ENCODE measurements around the gene RNU4-1. TPM values are rescaled to one million over a fixed set of nuclear protein-coding genes. Genes with fewer than 3 reads are reported as not detected.
"Not testable (repeated sequence)": the region's sequence is repeated elsewhere in the genome, so short reads cannot be mapped to it uniquely, and the experiment has no call there.

The RNU4-1 gene
- total RNA-seq, 2 experiments from 2014 or later, result 1,910 to 2,156 TPM

DNA sequence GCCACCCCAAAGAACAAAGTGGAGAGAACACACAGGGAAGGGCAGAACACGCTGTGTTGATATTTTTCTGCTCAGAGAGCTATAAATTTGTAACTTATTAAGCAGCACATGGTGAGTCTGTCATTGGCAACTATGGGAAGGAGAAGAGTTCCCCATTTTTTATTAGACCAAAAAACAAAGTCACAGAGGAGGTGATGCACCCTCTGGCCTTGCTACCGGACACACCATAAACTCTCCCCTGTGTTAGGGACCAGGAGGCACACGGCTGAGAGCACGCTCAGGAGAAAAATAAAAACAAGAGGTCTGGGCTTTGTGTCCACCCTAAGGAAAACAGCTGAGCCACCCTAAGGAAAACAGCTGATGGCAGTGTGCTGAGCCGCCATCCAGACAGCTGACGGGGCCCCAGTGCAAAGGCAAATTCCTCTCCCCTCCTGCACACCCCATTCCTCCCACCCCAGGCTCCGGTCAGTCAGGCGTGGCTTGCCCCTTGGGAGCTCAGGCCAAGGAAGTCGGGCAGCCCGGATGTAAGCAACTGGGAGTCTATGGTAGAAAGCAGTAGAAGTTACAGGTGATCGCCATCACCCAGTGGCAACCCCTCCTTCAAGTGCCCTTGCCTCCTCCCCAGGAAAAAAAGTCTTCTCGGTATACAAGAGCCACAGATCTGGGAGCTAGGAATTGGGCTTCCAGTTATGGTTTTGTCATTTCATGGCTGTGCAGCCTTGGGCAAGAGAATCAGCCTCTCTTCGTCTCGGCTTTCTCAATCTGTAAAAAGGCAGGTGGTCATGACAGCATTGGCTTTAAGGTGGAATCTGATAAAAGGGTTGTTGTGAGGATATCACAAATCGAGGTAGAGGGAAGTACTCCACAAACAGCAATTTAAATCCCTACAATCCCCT, 29.9 kb downstream of the RNU4-1 start:
- Mint-ChIP-seq H3K4me3 (peak overlapping the region; percentile 90), H3K4me1 (peaks cover 65% of the 10 kb centered on the region), H3K36me3 (ENCODE audit: low read depth) (peaks cover 64% of the 10 kb centered on the region), H3K27me3 (no peaks in the 10 kb centered on the region), H3K27ac (peak overlapping the region; percentile 81), H3K9me3 (no peaks in the 10 kb centered on the region)
- ChIA-PET POLR2A (interaction anchor here (0.6 to 13.0 kb wide), 12 partner anchors 14 to 248 kb away, joined by 3 to 338 read pairs (median 7); partner anchors contain the start of genes RAB35, RNU4-1, RNU4-2 and RPLP0), CTCF (interaction anchor here (0.5 to 15.9 kb wide), 9 partner anchors 9 to 511 kb away, joined by 3 to 561 read pairs (median 21); partner anchors contain the start of genes RNU4-1 and RPLP0)
- DNase-seq, result no peak

DNA sequence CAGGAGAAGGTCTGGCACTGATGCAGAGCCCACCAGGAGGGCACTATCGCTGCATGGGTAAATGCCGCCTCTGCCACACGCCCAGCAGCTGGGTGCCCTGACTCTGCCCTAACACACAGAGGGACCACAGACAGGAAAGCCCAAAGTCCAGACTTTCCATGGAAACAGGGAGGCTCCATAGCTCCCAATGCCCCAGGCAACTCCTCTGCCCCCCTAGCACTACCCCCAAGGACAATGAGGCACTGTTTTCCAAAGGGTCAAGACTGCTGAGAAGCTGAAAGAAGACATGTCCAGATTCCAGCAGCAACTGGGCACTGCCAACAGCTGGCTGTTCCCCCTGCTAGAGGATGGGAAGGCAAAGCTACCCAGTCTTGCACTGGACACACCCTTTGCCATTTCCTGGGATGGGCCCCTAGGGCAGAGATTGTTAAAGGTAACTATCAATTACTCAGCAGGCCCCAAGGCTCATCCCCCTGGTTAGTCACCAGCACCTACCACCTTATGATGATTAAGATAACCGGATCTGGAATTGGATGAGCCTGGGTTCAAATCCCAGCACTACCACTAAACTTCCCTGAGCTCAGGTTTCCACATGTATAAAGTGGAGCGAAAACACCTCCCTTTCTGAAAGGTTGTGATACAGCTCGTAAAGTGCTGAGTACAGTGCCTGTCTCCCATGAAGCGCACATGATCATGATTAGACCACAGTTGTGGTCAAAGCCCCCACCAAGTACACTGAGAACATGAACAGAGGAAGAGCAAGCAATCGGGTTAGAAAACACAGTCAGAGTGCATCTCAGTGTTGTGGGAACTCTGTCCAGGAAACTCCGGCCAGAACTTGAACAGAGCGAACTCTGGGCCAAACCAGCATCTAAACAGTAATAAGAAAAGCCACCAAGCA, 30.8 kb downstream of the RNU4-1 start:
- Mint-ChIP-seq H3K4me1 (peaks cover 74% of the 10 kb centered on the region), H3K27ac (peak overlapping the region; percentile 81), H3K36me3 (ENCODE audit: low read depth) (peaks cover 73% of the 10 kb centered on the region), H3K27me3 (no peaks in the 10 kb centered on the region), H3K4me3 (peak overlapping the region; percentile 90), H3K9me3 (no peaks in the 10 kb centered on the region)
- ChIA-PET POLR2A (interaction anchor here (0.6 to 13.0 kb wide), 13 partner anchors 13 to 249 kb away, joined by 3 to 338 read pairs (median 6); partner anchors contain the start of genes RNU4-1, RNU4-2 and RPLP0), CTCF (interaction anchor here (0.5 to 15.9 kb wide), 10 partner anchors 8 to 511 kb away, joined by 3 to 561 read pairs (median 9); partner anchors contain the start of genes RNU4-1 and RPLP0)
- peak; percentile 53 for DNase-seq

DNA sequence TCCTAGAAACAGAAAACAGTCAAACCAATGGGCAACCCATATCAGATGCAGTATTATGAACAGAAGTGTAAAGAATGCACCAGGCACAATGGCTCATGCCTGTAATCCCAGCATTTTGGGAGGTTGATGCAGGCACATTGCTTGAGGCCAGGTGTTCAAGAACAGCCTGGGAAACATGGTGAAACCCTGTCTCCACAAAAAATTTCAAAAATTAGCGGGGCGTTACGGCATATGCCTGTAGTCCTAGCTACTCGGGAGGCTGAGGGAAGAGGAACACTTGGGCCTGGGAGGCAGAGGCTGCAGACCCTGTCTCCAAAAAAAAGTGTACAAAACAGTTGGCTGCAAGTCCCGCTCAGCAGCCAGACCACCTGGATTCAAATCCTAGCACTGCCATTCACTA, 32.4 kb downstream of the RNU4-1 start:
- Mint-ChIP-seq H3K4me3 (peak overlapping the region; percentile 53), H3K9me3 (no peaks in the 10 kb centered on the region), H3K36me3 (ENCODE audit: low read depth) (peaks cover 83% of the 10 kb centered on the region), H3K27me3 (no peaks in the 10 kb centered on the region), H3K27ac (peak overlapping the region; percentile 81), H3K4me1 (peaks cover 83% of the 10 kb centered on the region)
- DNase-seq, result no peak
- ChIA-PET POLR2A (interaction anchor here (9.1 to 13.0 kb wide), 4 partner anchors 11 to 60 kb away, joined by 168 to 338 read pairs (median 249); partner anchors contain the start of genes RNU4-1, RNU4-2 and RPLP0), CTCF (interaction anchor here (0.8 to 15.9 kb wide), 6 partner anchors 12 to 61 kb away, joined by 3 to 561 read pairs (median 12); partner anchors contain the start of gene RPLP0)

DNA sequence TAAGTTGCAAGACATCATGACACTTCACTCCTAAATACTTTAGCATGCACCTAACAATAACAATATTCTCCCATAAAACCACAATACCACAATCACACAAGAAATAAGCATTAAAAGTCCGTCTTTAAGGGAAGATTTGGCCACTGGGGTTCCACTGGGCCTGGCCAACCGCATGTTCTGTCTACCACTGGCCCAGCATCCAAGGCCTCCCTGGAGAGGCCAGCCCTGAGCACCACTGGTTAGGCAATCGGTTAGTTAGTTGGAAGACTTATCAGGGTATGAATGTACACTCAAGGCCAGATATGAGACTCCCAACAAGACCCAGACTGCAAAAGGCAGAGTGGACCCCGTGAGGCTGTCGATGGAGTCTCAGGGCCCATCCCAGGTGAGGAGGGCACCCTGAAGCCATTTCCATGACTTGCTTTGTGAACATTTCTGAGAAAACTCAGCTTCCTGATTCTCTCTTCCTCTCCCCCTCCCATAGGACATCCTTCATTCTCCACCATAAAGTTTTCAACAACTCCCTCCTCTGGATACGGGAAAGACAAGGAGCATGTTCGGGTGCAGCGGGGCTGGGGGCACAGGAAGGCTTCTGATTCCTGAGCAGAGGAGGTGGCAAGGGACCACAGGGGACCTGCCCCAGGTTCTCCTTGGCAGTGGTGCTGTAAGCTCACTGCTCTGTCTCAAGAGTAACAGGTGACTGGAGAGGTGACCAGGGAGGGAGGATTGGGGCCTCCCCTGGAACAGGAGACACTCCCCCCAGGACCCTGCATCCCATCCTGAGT, 33.4 kb downstream of the RNU4-1 start:
- CTCF ChIA-PET, result interaction anchor here (2.1 to 15.9 kb wide), 3 partner anchors 11 to 58 kb away, joined by 7 to 561 read pairs (median 31); partner anchors contain the start of gene RPLP0
- Mint-ChIP-seq H3K4me3 (peak overlapping the region; percentile 17), H3K27me3 (no peaks in the 10 kb centered on the region), H3K4me1 (peaks cover 88% of the 10 kb centered on the region), H3K27ac (peak overlapping the region; percentile 81), H3K9me3 (no peaks in the 10 kb centered on the region), H3K36me3 (ENCODE audit: low read depth) (peaks cover 84% of the 10 kb centered on the region)
- POLR2A ChIA-PET, result interaction anchor here (9.1 to 13.9 kb wide), 5 partner anchors 10 to 59 kb away, joined by 168 to 338 read pairs (median 232); partner anchors contain the start of genes RNU4-1, RNU4-2 and RPLP0
- DNase-seq, result no peak

DNA sequence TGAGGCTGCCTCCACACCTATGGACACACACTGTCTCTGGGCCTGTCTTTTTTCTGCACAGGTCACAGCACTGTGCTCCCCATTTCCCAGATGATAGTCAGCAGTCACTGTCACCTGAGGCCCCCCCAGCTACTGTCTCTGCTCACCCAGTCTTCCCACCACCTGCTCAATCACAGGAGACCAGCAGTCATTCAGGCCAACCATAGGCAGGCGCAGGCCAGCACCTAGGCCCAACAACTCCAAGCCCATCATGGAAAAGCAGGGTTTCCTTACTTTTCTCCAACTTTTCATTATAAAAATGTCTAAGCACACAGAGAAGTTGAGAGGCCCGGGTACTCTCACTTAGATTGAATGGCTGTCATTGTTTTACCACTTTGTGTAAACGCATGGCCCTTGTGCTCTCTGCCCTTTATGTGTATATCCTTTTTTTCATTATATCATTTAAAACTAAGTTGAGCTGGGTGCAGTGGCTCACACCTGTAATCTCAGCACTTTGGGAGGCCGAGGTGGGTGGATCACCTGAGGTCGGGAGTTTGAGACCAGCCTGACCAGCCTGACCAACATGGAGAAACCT, 34.6 kb downstream of the RNU4-1 start:
- H3K4me1 Mint-ChIP-seq, result peaks cover 90% of the 10 kb centered on the region
- no peaks in the 10 kb centered on the region for H3K9me3 Mint-ChIP-seq
- DNase-seq, result no peak
- CTCF ChIA-PET, result interaction anchor here (2.1 to 15.9 kb wide), 2 partner anchors 30 to 57 kb away, joined by 7 to 561 read pairs; partner anchors contain the start of gene RPLP0
- POLR2A ChIA-PET, result interaction anchor here (1.8 to 13.9 kb wide), 6 partner anchors 9 to 58 kb away, joined by 4 to 338 read pairs (median 225); partner anchors contain the start of genes RNU4-1, RNU4-2 and RPLP0
- H3K27ac Mint-ChIP-seq, result peak overlapping the region; percentile 40
- peaks cover 81% of the 10 kb centered on the region for H3K36me3 Mint-ChIP-seq (ENCODE audit: low read depth)
- H3K27me3 Mint-ChIP-seq, result no peaks in the 10 kb centered on the region
- no peak overlapping the region for H3K4me3 Mint-ChIP-seq

DNA sequence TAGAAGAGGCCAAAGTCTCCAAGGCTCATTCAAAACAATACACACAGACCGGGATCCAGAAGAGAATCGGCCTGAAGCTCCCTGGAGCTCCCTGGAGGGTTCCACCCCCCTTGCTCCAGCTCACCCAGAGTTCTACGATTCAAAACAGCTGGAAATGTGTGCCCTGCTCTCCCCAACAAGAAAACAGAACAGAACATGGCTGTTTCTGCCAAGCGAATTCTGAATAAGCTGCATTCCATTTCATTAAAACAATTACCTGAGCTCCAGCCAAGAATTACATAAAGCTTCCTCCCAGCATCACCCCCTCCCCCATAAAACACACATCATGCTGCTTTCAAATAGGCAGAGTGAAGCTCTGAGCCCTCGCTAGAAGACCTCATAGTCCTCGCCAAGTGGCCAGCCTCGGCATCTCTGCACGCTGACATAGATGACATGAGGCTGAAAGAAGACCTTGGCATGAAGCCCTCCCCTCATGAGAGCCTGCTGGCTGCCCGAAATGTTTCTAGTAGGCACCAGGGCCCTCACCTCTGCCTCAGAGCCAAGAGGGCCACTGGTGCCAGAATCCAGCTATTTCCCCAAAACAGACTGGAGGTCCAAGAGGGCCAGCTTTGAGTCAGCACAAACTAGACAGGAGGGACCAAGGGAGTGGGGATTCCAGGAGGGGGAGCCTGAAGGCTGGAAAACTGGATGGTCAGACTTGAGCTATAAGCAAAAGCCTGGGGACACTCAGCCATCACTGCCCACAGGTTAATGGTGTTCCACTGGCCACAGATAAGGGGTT, 35.8 kb downstream of the RNU4-1 start:
- ChIA-PET CTCF (interaction anchor here (1.0 to 15.9 kb wide), 5 partner anchors 8 to 56 kb away, joined by 3 to 561 read pairs (median 6); partner anchors contain the start of genes PXN and RPLP0), POLR2A (interaction anchor here (1.5 to 16.9 kb wide), 7 partner anchors 5 to 57 kb away, joined by 4 to 338 read pairs (median 232); partner anchors contain the start of genes PXN, RNU4-1, RNU4-2 and RPLP0)
- H3K4me1 Mint-ChIP-seq, result peaks cover 91% of the 10 kb centered on the region
- no peaks in the 10 kb centered on the region for H3K27me3 Mint-ChIP-seq
- H3K36me3 Mint-ChIP-seq (ENCODE audit: low read depth), result peaks cover 75% of the 10 kb centered on the region
- no peak overlapping the region for H3K4me3 Mint-ChIP-seq
- no peak for DNase-seq
- H3K9me3 Mint-ChIP-seq, result no peaks in the 10 kb centered on the region
- peak overlapping the region; percentile 67 for H3K27ac Mint-ChIP-seq

DNA sequence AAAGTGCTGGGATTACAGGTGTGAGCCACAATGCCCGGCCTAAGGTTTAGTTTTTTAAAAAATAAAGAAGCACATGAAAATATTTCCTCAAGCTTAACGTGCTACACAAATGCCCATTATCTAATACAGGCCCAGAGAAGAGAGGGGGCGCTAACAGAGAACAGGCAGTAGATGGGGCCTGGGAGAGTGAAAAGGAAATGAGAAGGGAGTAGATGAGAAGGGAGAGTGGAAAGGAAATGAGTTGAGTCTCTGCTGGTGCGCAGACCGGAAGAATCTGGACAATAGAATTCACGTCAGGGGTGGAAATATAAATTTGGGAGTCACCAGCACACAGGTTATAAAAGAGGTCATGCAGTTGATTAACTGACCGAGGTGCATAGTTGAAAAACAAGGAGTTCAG, 38.2 kb downstream of the RNU4-1 start:
- no peak for DNase-seq
- Mint-ChIP-seq H3K9me3 (no peaks in the 10 kb centered on the region), H3K36me3 (ENCODE audit: low read depth) (peaks cover 74% of the 10 kb centered on the region), H3K4me3 (peak overlapping the region; percentile 4), H3K27ac (peak overlapping the region; percentile 96), H3K27me3 (no peaks in the 10 kb centered on the region), H3K4me1 (peaks cover 90% of the 10 kb centered on the region)
- POLR2A ChIA-PET, result interaction anchor here (1.5 to 16.9 kb wide), 5 partner anchors 8 to 53 kb away, joined by 4 to 338 read pairs (median 232); partner anchors contain the start of genes PXN, RNU4-1, RNU4-2 and RPLP0
- CTCF ChIA-PET, result interaction anchor here (0.5 to 14.5 kb wide), 7 partner anchors 10 to 54 kb away, joined by 3 to 228 read pairs (median 5); partner anchors contain the start of genes PXN, RNU4-2 and RPLP0

DNA sequence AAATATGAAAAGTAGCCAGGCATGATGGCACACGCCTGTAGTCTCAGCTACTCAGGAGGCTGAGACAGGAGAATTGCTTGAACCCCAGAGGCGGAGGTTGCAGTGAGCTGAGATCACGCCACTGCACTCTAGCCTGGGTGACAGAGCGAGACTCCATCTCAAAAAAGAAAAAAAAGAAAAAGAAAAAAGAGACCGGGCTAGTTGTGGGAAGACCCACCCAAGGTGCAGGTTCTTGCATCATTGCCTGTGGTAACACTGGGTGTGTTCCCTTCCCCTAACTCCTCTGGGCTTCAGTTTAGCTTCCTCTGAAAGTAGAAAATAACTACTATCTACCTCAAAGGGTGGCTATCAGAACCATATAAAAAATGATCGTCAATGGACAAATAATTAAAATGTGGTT, 39.7 kb downstream of the RNU4-1 start:
- POLR2A ChIA-PET, result interaction anchor here (0.8 to 16.9 kb wide), 11 partner anchors 8 to 136 kb away, joined by 3 to 338 read pairs (median 13); partner anchors contain the start of genes PXN, RAB35, RNU4-1 and RNU4-2
- H3K9me3 Mint-ChIP-seq, H3K27me3 Mint-ChIP-seq: not testable (repeated sequence)
- Mint-ChIP-seq H3K4me1 (peaks cover 91% of the 10 kb centered on the region), H3K36me3 (ENCODE audit: low read depth) (peaks cover 75% of the 10 kb centered on the region), H3K27ac (peak overlapping the region; percentile 96), H3K4me3 (peak overlapping the region; percentile 69)
- CTCF ChIA-PET, result interaction anchor here (0.6 to 14.5 kb wide), 5 partner anchors 11 to 53 kb away, joined by 6 to 228 read pairs (median 14); partner anchors contain the start of genes PXN and RPLP0
- peak; percentile 70 for DNase-seq

DNA sequence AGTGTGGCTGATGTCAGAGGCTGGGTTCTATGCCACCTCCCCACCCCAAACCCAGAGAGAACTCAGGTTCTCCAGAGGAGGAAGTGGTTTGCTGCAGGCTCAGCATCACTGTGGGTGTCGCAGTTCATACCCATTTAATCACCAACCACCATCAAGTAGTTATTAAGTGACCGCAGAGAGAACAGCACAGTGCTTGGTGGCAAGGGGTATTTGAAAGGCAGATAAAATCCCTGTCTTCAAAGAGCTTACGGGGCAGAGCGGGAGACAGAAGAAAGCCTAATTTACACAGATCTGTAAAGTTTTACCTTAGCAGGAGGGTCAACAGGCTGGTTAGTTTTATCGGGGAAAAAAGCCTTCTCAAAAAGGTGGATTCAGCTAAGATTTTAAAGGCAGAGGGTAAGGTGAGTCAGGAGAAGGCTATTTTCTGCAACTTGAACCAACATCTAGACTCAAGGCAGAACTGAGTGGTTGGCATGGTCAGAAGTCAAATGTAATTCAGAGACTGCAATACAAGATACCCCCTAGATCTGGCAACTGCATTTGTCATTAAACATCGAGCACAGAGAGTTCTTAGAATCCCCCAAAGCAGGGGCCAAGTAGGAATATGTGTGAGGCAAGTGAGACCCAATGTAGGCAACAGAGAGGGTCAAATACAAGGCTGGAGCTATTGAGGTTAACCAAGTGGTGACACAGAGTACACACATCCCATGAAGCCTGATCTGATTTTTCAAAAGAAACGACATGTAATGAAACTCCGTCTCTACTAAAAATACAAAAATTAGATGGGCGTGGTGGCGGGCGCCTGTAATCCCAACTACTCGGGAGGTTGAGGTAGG, 40.7 kb downstream of the RNU4-1 start:
- H3K27ac Mint-ChIP-seq, result peak overlapping the region; percentile 96
- peak overlapping the region; percentile 69 for H3K4me3 Mint-ChIP-seq
- H3K27me3 Mint-ChIP-seq, result no peaks in the 10 kb centered on the region
- ChIA-PET POLR2A (interaction anchor here (0.7 to 16.9 kb wide), 13 partner anchors 10 to 239 kb away, joined by 3 to 338 read pairs (median 6); partner anchors contain the start of genes PXN, RAB35, RNU4-1 and RNU4-2), CTCF (interaction anchor here (0.6 to 14.5 kb wide), 7 partner anchors 12 to 165 kb away, joined by 4 to 228 read pairs (median 10); partner anchors contain the start of genes PXN, RNU4-2 and RPLP0)
- peaks cover 75% of the 10 kb centered on the region for H3K36me3 Mint-ChIP-seq (ENCODE audit: low read depth)
- no peaks in the 10 kb centered on the region for H3K9me3 Mint-ChIP-seq
- peaks cover 91% of the 10 kb centered on the region for H3K4me1 Mint-ChIP-seq
- peak; percentile 89 for DNase-seq
